GM23248 (cell line): ENCODE results near the gene PYCR2. TPM values are rescaled to one million over a fixed set of nuclear protein-coding genes. Genes with fewer than 3 reads are reported as not detected.

ENCODE experiments used
- DNase-seq: peaks from one replicate; pipeline ENCODE4 v3.0.0-alpha.2; 2015
- H2AFZ ChIP-seq: fragments of 200-600 bp; sonication (generic); 2 replicates; pipeline ENCODE4 v1.6.1; 2016; ENCODE audit warnings: antibody characterized with exemption
- H3F3A ChIP-seq: fragments of 200-600 bp; sonication (generic); 2 replicates; pipeline ENCODE4 v1.6.1; 2016; ENCODE audit warnings: mild to moderate bottlenecking, antibody characterized with exemption, mixed run types; ENCODE audit not compliant: insufficient read depth
- H3K27ac ChIP-seq: fragments of 200-600 bp; sonication (generic); 2 replicates; pipeline ENCODE4 v1.5.1; 2016; ENCODE audit warnings: mild to moderate bottlenecking
- H3K27me3 ChIP-seq: fragments of 200-600 bp; sonication (generic); replicated peaks from 2 replicates; pipeline ENCODE4 v1.6.1; 2016; ENCODE audit warnings: mild to moderate bottlenecking; ENCODE audit not compliant: insufficient read depth
- H3K36me3 ChIP-seq: fragments of 200-600 bp; sonication (generic); 2 replicates; pipeline ENCODE4 v1.6.1; 2016; ENCODE audit warnings: low read depth, mild to moderate bottlenecking
- H3K4me1 ChIP-seq: fragments of 200-600 bp; sonication (generic); 2 replicates; pipeline ENCODE4 v1.6.1; 2016; ENCODE audit warnings: mild to moderate bottlenecking; ENCODE audit not compliant: insufficient read depth
- H3K4me2 ChIP-seq: fragments of 200-600 bp; sonication (generic); one replicate; pipeline ENCODE4 v1.6.1; 2016; ENCODE audit warnings: mild to moderate bottlenecking; ENCODE audit not compliant: unreplicated experiment
- H3K4me3 ChIP-seq: fragments of 200-600 bp; sonication (generic); 2 replicates; pipeline ENCODE4 v1.5.1; 2016; ENCODE audit warnings: mild to moderate bottlenecking
- H3K79me2 ChIP-seq: fragments of 200-600 bp; sonication (generic); 2 replicates; pipeline ENCODE4 v1.6.1; 2016; ENCODE audit warnings: mild to moderate bottlenecking; ENCODE audit not compliant: insufficient read depth
- H3K9ac ChIP-seq: fragments of 200-600 bp; sonication (generic); 2 replicates; pipeline ENCODE4 v1.6.1; 2016; ENCODE audit warnings: mild to moderate bottlenecking
- H3K9me2 ChIP-seq: fragments of 200-600 bp; sonication (generic); 2 replicates; pipeline ENCODE4 v1.6.1; 2016; ENCODE audit warnings: mixed run types, mild to moderate bottlenecking, moderate library complexity; ENCODE audit not compliant: insufficient read depth
- H3K9me3 ChIP-seq: fragments of 200-600 bp; sonication (generic); one replicate; pipeline ENCODE4 v1.6.1; 2017; ENCODE audit warnings: low read depth
- H4K20me1 ChIP-seq: fragments of 200-600 bp; sonication (generic); 2 replicates; pipeline ENCODE4 v1.6.0; 2016; ENCODE audit not compliant: insufficient read depth
- EZH2 ChIP-seq: fragments of 200-600 bp; sonication (generic); IDR thresholded peaks from 2 replicates; pipeline ENCODE4 v1.6.1; 2018; ENCODE audit warnings: antibody characterized with exemption, mild to moderate bottlenecking; ENCODE audit not compliant: insufficient read depth, poor library complexity, severe bottlenecking
- EZH2phosphoT487 ChIP-seq: fragments of 200-600 bp; sonication (generic); IDR thresholded peaks from 2 replicates; pipeline ENCODE4 v1.6.1; 2018; ENCODE audit warnings: antibody characterized with exemption, moderate library complexity, mild to moderate bottlenecking, low read depth; ENCODE audit not compliant: insufficient read depth
- WGBS, 2 experiments: methylation state at CpG; one replicate each; pipeline ENCODE4 v1.1.6; 2015 to 2017; ENCODE audit warnings: low lambda C conversion rate in 2 of 2, low coverage in 1 of 2; ENCODE audit errors: missing lambda C conversion rate in 2 of 2; 5-methylcytosine and 5-hydroxymethylcytosine counted together
- in situ Hi-C: fragments of 300-500 bp; cut with MboI; formaldehyde crosslinking; loops from 2 replicates; pipeline ENCODE4 v1.15.0; 2020
- polyA plus RNA-seq: library from polyadenylated mRNA; unstranded; fragments of >200 nt; fragmentation: Nextera tagmentation; extraction: Ambion mirVana; gene quantifications from 2 replicates; pipeline ENCODE4 v1.2.1, GENCODE V29; 2016
- total RNA-seq: library from RNA; depleted of rRNA; stranded (reverse); fragments of >200 nt; shearing (Covaris generic); gene quantifications from 2 replicates; pipeline ENCODE4 v1.2.3, GENCODE V29; 2014

The PYCR2 gene
- total and polyA plus RNA-seq, 2 experiments from 2014 or later, result 55.5 to 59.1 TPM

GRCh38 chr1:225881959-225882693, 41.9 kb downstream of the PYCR2 start, which contains the start of gene TMEM63A:
TSS of gene TMEM63A (minus strand) at chr1:225882380. CDS start at chr1:225877580, 4,800 bp downstream.
- no peaks in the 10 kb centered on the region for H3K36me3 ChIP-seq
- no peaks in the 10 kb centered on the region for H3K9me3 ChIP-seq
- TF ChIP-seq EZH2, result no peak
- no peak for TF ChIP-seq EZH2phosphoT487
- no peaks in the 10 kb centered on the region for H3K27me3 ChIP-seq
- peaks cover 23% of the 10 kb centered on the region for H3K79me2 ChIP-seq
- WGBS, 2 experiments, result 1 to 2% methylated on average over 58 to 62 of the region's 64 CpGs
- H3K9me2 ChIP-seq, result no peaks in the 10 kb centered on the region
- in situ Hi-C loops, result no loop called here
- peak within 1 kb of the TSS; percentile 92 for H3K4me2 ChIP-seq
- peak within 1 kb of the TSS; percentile 41 for H3K27ac ChIP-seq
- DNase-seq, result peak; percentile 91
- peak within 1 kb of the TSS; percentile 91 for H2AFZ ChIP-seq
- H4K20me1 ChIP-seq, result no peaks in the 10 kb centered on the region
- H3K4me1 ChIP-seq, result peaks cover 14% of the 10 kb centered on the region; the same call in 1 of the 2 replicates
- peaks cover 4% of the 10 kb centered on the region; the same call in 1 of the 2 replicates for H3F3A ChIP-seq
- H3K4me3 ChIP-seq, result peak within 1 kb of the TSS; percentile 89
- H3K9ac ChIP-seq, result peak within 1 kb of the TSS; percentile 91

GRCh38 chr1:225881081-225881958, 42.7 kb downstream of the PYCR2 start:
- Histone ChIP-seq H3K36me3 (no peaks in the 10 kb centered on the region), H3K4me3 (peak overlapping the region; percentile 89), H3K79me2 (peaks cover 23% of the 10 kb centered on the region), H3F3A (peaks cover 4% of the 10 kb centered on the region; the same call in 1 of the 2 replicates), H3K4me2 (peak overlapping the region; percentile 92), H3K9ac (peak overlapping the region; percentile 91), H2AFZ (peak overlapping the region; percentile 91), H3K27ac (peak overlapping the region; percentile 41), H3K9me3 (no peaks in the 10 kb centered on the region), H3K27me3 (no peaks in the 10 kb centered on the region), H3K4me1 (peaks cover 14% of the 10 kb centered on the region; the same call in 1 of the 2 replicates), H3K9me2 (no peaks in the 10 kb centered on the region), H4K20me1 (no peaks in the 10 kb centered on the region)
- in situ Hi-C loops, result no loop called here
- peak; percentile 65 for DNase-seq
- WGBS, 2 experiments, result 10% methylated on average over 23 of the region's 25 CpGs
- TF ChIP-seq EZH2phosphoT487, result no peak
- no peak for TF ChIP-seq EZH2

GRCh38 chr1:225880636-225881035, 43.4 kb downstream of the PYCR2 start:
- Histone ChIP-seq H3K36me3 (no peaks in the 10 kb centered on the region), H3K9ac (peak overlapping the region; percentile 91), H3K4me1 (peaks cover 14% of the 10 kb centered on the region; the same call in 1 of the 2 replicates), H3K27ac (peak overlapping the region; percentile 41; the same call in 1 of the 2 replicates), H4K20me1 (no peaks in the 10 kb centered on the region), H3K27me3 (no peaks in the 10 kb centered on the region), H3K4me3 (peak overlapping the region; percentile 89; the same call in 1 of the 2 replicates), H3K4me2 (peak overlapping the region; percentile 92), H3K9me3 (no peaks in the 10 kb centered on the region), H3K9me2 (no peaks in the 10 kb centered on the region), H2AFZ (no peak overlapping the region), H3K79me2 (peaks cover 23% of the 10 kb centered on the region), H3F3A (peaks cover 4% of the 10 kb centered on the region; the same call in 1 of the 2 replicates)
- TF ChIP-seq EZH2phosphoT487 (no peak), EZH2 (no peak)
- no peak for DNase-seq
- in situ Hi-C loops, result no loop called here
- 70 to 76% methylated on average over 5 of the region's 5 CpGs for WGBS, 2 experiments

- Histone ChIP-seq H3K36me3 (no peaks in the 10 kb centered on the region), H3K9me3 (no peaks in the 10 kb centered on the region), H3K27ac (no peak overlapping the region), H3K9me2 (no peaks in the 10 kb centered on the region), H4K20me1 (no peaks in the 10 kb centered on the region), H3K79me2 (peaks cover 23% of the 10 kb centered on the region), H3F3A (peaks cover 4% of the 10 kb centered on the region; the same call in 1 of the 2 replicates), H3K4me3 (no peak overlapping the region), H3K4me2 (no peak overlapping the region), H2AFZ (no peak overlapping the region), H3K4me1 (peaks cover 14% of the 10 kb centered on the region; the same call in 1 of the 2 replicates), H3K9ac (no peak overlapping the region), H3K27me3 (no peaks in the 10 kb centered on the region)
- in situ Hi-C loops, result no loop called here
- 83 to 88% methylated on average over 2 of the region's 2 CpGs for WGBS, 2 experiments
- TF ChIP-seq EZH2 (no peak), EZH2phosphoT487 (no peak)
- no peak for DNase-seq
Measured at GRCh38 chr1:225880222-225880588, 43.8 kb downstream of the PYCR2 start.
